Loucy (cell line): Measurements from ENCODE around the gene PPDPF.

Source experiments
- EZH2phosphoT487 ChIP-seq: fragments of 200-600 bp; IDR thresholded peaks from 2 replicates; pipeline ENCODE4 v1.6.1; 2018; ENCODE audit warnings: antibody characterized with exemption, mild to moderate bottlenecking, moderate library complexity, borderline replicate concordance
- TF ChIP-seq, protein P1 (sequence below): fragments of 200-600 bp; sonication (generic); conservative IDR thresholded peaks from 2 replicates; pipeline ENCODE4 v1.5.1; 2014; ENCODE audit warnings: mild to moderate bottlenecking, antibody characterized with exemption, low read length

DNA sequence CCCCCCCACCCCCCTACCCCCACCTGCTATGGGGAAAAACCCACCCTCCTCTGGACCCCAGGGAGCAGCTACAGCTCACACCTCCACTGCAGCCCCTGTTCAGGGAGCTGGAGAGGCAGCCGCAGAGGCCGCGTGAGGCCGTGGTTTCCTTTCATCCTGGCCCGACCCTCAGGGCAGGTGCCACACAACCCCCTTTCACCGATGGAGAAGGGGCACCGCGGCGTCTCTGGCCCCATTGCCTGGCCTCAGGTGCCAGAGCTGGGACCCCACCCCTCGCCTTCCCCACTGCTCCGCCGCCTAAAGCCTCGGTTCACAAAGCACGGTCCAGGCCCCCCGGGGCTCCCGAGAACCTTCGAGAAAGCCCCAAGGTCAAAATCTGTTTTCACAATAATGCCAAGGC lies 36.3 kb upstream of the PPDPF start:
- TF ChIP-seq, protein P1, sequence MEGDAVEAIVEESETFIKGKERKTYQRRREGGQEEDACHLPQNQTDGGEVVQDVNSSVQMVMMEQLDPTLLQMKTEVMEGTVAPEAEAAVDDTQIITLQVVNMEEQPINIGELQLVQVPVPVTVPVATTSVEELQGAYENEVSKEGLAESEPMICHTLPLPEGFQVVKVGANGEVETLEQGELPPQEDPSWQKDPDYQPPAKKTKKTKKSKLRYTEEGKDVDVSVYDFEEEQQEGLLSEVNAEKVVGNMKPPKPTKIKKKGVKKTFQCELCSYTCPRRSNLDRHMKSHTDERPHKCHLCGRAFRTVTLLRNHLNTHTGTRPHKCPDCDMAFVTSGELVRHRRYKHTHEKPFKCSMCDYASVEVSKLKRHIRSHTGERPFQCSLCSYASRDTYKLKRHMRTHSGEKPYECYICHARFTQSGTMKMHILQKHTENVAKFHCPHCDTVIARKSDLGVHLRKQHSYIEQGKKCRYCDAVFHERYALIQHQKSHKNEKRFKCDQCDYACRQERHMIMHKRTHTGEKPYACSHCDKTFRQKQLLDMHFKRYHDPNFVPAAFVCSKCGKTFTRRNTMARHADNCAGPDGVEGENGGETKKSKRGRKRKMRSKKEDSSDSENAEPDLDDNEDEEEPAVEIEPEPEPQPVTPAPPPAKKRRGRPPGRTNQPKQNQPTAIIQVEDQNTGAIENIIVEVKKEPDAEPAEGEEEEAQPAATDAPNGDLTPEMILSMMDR: no peak
- TF ChIP-seq EZH2phosphoT487: no peak
